Tibial nerve (tissue), 4 donors: Measurements from ENCODE around the gene CLEC16A. TPM values are rescaled to one million over a fixed set of nuclear protein-coding genes. Genes with fewer than 3 reads are reported as not detected.

ENCODE experiments used
- DNase-seq, 2 donors: peaks; one replicate each; pipeline ENCODE4 v3.0.0-alpha.2; 2019; ENCODE audit warnings: low spot score in 2 of 2
- H3K27ac ChIP-seq, 4 donors: fragments of 200-600 bp; sonication (generic) in 3 of 4; one replicate each; pipeline ENCODE4 v1.5.1; 2017 to 2019; ENCODE audit warnings: mild to moderate bottlenecking in 1 of 4
- H3K27me3 ChIP-seq, 2 donors: fragments of 200-600 bp; sonication (generic) in 1 of 2; one replicate each; pipeline versions ENCODE4 v1.5.1 to v1.6.0; 2017 to 2019
- H3K36me3 ChIP-seq, 3 donors: fragments of 200-600 bp; sonication (generic); one replicate each; pipeline ENCODE4 v1.5.1; 2018 to 2019
- H3K4me1 ChIP-seq, 4 donors: fragments of 200-600 bp; sonication (generic) in 3 of 4; one replicate each; pipeline ENCODE4 v1.5.1; 2017 to 2019
- H3K4me3 ChIP-seq, 4 donors: fragments of 200-600 bp; sonication (generic) in 3 of 4; one replicate each; pipeline ENCODE4 v1.5.1; 2017 to 2019; ENCODE audit warnings: mild to moderate bottlenecking in 1 of 4, moderate library complexity in 1 of 4
- H3K9me3 ChIP-seq, 4 donors: fragments of 200-600 bp; sonication (generic) in 3 of 4; one replicate each; pipeline ENCODE4 v1.5.1; 2017 to 2019
- CTCF ChIP-seq, 5 experiments: fragments of 200-600 bp in 3 of 5; fragments of 450-650 bp in 2 of 5; sonication (generic) in 3 of 5; IDR thresholded peaks; one replicate each; pipeline ENCODE4 v1.5.1; 2016 to 2019; ENCODE audit warnings: antibody characterized with exemption in 5 of 5, mild to moderate bottlenecking in 3 of 5, moderate library complexity in 2 of 5
- EP300 ChIP-seq, 2 donors: sonication (generic); formaldehyde crosslinking; IDR thresholded peaks; one replicate each; pipeline ENCODE4 v1.6.1; 2017; ENCODE audit warnings: antibody characterized with exemption in 2 of 2, mild to moderate bottlenecking in 1 of 2
- POLR2A ChIP-seq, 2 donors: fragments of 450-650 bp; IDR thresholded peaks; one replicate each; pipeline ENCODE4 v1.6.1; 2017; ENCODE audit warnings: antibody characterized with exemption in 2 of 2, mild to moderate bottlenecking in 2 of 2, moderate library complexity in 2 of 2
- WGBS, 2 donors: methylation state at CpG; one replicate each; pipeline ENCODE4 v1.1.5; 2018; 5-methylcytosine and 5-hydroxymethylcytosine counted together
- total RNA-seq, 4 donors: library from RNA; depleted of rRNA; stranded (reverse); fragments of >200 nt; gene quantifications; one replicate each; pipeline ENCODE4 v1.1.0, GENCODE V29; 2016

The CLEC16A gene
- total RNA-seq, 4 donors from 2014 or later: 37.4 to 70.2 (median 55.2) TPM

GRCh38 chr16:10938321-10938720 lies 6.0 kb upstream of the CLEC16A start:
- no peaks in the 10 kb centered on the region for H3K9me3 ChIP-seq
- peak overlapping the region in 1 of 4 donors; percentile 90 for H3K4me3 ChIP-seq
- H3K4me1 ChIP-seq: peaks cover 0 to 84% (median 51%) of the 10 kb centered on the region in 4 donors
- TF ChIP-seq CTCF (IDR thresholded peaks at IDR 0.05): no peak
- peak in 1 of 2 donors; percentile 30 for TF ChIP-seq EP300 (IDR thresholded peaks at IDR 0.05)
- WGBS, 2 donors: 62 to 75% methylated on average over 7 of the region's 7 CpGs
- peak overlapping the region in 3 of 4 donors; percentile 73 to 90 (median 90) for H3K27ac ChIP-seq
- no peak for DNase-seq
- peaks cover 0 to 18% (median 0%) of the 10 kb centered on the region in 3 donors for H3K36me3 ChIP-seq
- no peaks in the 10 kb centered on the region for H3K27me3 ChIP-seq

- no peaks in the 10 kb centered on the region for H3K9me3 ChIP-seq
- no peak for TF ChIP-seq CTCF (IDR thresholded peaks at IDR 0.05)
- TF ChIP-seq EP300 (IDR thresholded peaks at IDR 0.05): no peak
- WGBS, 2 donors: 53 to 59% methylated on average over 7 of the region's 7 CpGs
- H3K27ac ChIP-seq: peak overlapping the region in 3 of 4 donors; percentile 73 to 90 (median 90)
- peaks cover 0 to 12% (median 0%) of the 10 kb centered on the region in 3 donors for H3K36me3 ChIP-seq
- H3K4me1 ChIP-seq: peaks cover 0 to 85% (median 57%) of the 10 kb centered on the region in 4 donors
- peak overlapping the region in 1 of 4 donors; percentile 90 for H3K4me3 ChIP-seq
- no peak for DNase-seq
- H3K27me3 ChIP-seq: no peaks in the 10 kb centered on the region
Observed at GRCh38 chr16:10938796-10939648, 5.3 kb upstream of the CLEC16A start.

DNA sequence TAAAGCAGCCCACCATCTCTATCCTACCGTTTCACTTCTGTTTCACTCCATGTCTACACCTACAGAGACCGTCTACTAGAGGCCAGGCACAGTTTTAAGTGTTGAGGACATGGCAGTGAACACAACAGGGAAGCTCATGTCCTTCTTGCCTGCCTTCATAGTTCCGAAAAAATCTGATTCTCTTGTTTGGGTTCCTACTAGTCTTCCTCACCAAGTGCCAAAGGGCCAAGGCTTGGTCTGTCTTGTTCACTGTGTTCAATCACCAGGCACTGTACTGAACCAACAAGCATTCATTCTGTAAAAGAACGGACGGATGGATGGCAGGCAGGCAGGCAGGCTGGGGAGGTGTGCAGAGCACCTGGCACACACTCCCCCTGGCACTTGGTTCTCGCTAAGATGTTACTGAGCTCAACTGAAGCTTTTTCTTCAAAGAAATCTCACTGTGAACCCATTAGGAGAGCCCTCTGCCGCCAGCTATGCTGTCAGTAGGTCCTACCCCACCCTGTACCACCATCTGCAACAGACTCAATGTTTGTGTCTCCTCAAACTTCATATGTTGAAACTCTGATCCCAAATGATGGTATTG lies 4.6 kb upstream of the CLEC16A start:
- H3K27ac ChIP-seq: peak overlapping the region in 3 of 4 donors; percentile 88 to 90 (median 90)
- H3K4me3 ChIP-seq: peak overlapping the region in 2 of 4 donors; percentile 90 to 93
- WGBS, 2 donors: 79 to 88% methylated on average over 7 of the region's 7 CpGs
- no peak for TF ChIP-seq CTCF (IDR thresholded peaks at IDR 0.05)
- no peak for TF ChIP-seq POLR2A (IDR thresholded peaks at IDR 0.05)
- TF ChIP-seq EP300 (IDR thresholded peaks at IDR 0.05): no peak
- H3K9me3 ChIP-seq: no peaks in the 10 kb centered on the region
- DNase-seq: no peak
- H3K4me1 ChIP-seq: peaks cover 0 to 80% (median 58%) of the 10 kb centered on the region in 4 donors
- peaks cover 0 to 5% (median 0%) of the 10 kb centered on the region in 3 donors for H3K36me3 ChIP-seq
- H3K27me3 ChIP-seq: no peaks in the 10 kb centered on the region

- peak in 1 of 2 donors; percentile 45 for TF ChIP-seq EP300 (IDR thresholded peaks at IDR 0.05)
- TF ChIP-seq POLR2A (IDR thresholded peaks at IDR 0.05): no peak
- TF ChIP-seq CTCF (IDR thresholded peaks at IDR 0.05): no peak
- Histone ChIP-seq H3K27me3 (no peaks in the 10 kb centered on the region), H3K27ac (peak overlapping the region; percentile 8 to 90 (median 89)), H3K9me3 (no peaks in the 10 kb centered on the region), H3K36me3 (peaks cover 0 to 5% (median 0%) of the 10 kb centered on the region in 3 donors), H3K4me1 (peaks cover 0 to 78% (median 61%) of the 10 kb centered on the region in 4 donors), H3K4me3 (peak overlapping the region; percentile 90 to 93 (median 92))
- DNase-seq: no peak
- WGBS, 2 donors: 10 to 16% methylated on average over 8 of the region's 8 CpGs
Observed at GRCh38 chr16:10940501-10941079, 3.8 kb upstream of the CLEC16A start.
